A549 (cell line): ENCODE data around the gene RIMS4. TPM values are rescaled to one million over a fixed set of nuclear protein-coding genes. Genes with fewer than 3 reads are reported as not detected.

Experiments
- ATAC-seq, 2 experiments: fragments of 200-7000 bp in 1 of 2; fragments of >200 bp in 1 of 2; cut with Nextera tagmentation in 1 of 2; cut with Tn5 transposase in 1 of 2; 3 replicates each; pipeline versions ENCODE4 v1.8.0 to v1.9.1; 2018 to 2020; ENCODE audit warnings: mild to moderate bottlenecking in 1 of 2, moderate library complexity in 1 of 2
- CTCF ChIA-PET: fragments of 300-600 bp; sonication (Branson Sonifier 250); formaldehyde crosslinking; extraction: SDS; loops from one replicate; lab custom pipeline; 2021; ENCODE audit warnings: antibody characterized with exemption, inconsistent platforms; lab: Yijun Ruan, JAX
- POLR2A ChIA-PET: fragments of 350-600 bp; formaldehyde crosslinking; extraction: SDS; loops from one replicate; lab custom pipeline; 2021; ENCODE audit warnings: antibody characterized with exemption, inconsistent platforms; lab: Yijun Ruan, JAX
- DNase-seq, 2 experiments: peaks; one replicate each; pipeline versions ENCODE4 v3.0.0 to v3.0.0-alpha.2; 2011 to 2016; ENCODE audit warnings: low read depth in 1 of 2, low spot score in 1 of 2
- FAIRE-seq: peaks from 2 replicates; lab custom pipeline; 2011; peaks lifted over from hg19 to GRCh38; lab: Jason Lieb, UNC
- H3K27ac ChIP-seq, 2 experiments: fragments of >200 bp; sonication (Bioruptor Twin); formaldehyde crosslinking; 3 replicates each; pipeline ENCODE4 v1.5.1; 2016 to 2017
- H3K4me1 ChIP-seq: fragments of >200 bp; sonication (Bioruptor Twin); formaldehyde crosslinking; 3 replicates; pipeline ENCODE4 v1.6.1; 2016
- H3K4me2 ChIP-seq: fragments of >200 bp; sonication (Bioruptor Twin); formaldehyde crosslinking; 3 replicates; pipeline ENCODE4 v1.6.1; 2016
- H3K4me3 ChIP-seq: fragments of >200 bp; sonication (Bioruptor Twin); formaldehyde crosslinking; 3 replicates; pipeline ENCODE4 v1.5.1; 2016
- H3K9me3 ChIP-seq: fragments of >200 bp; sonication (Bioruptor Twin); formaldehyde crosslinking; 3 replicates; pipeline ENCODE4 v1.6.1; 2016
- BHLHE40 ChIP-seq: IDR thresholded peaks from 2 replicates; pipeline ENCODE4 v1.6.1; 2012; ENCODE audit warnings: low read depth, low read length, inconsistent platforms
- CBX2 ChIP-seq: fragments of 200-600 bp; sonication (generic); IDR thresholded peaks from 2 replicates; pipeline ENCODE4 v1.6.1; 2016; ENCODE audit warnings: low read depth, mild to moderate bottlenecking, borderline replicate concordance
- CBX8 ChIP-seq: fragments of 200-600 bp; sonication (generic); IDR thresholded peaks from 2 replicates; pipeline ENCODE4 v1.6.1; 2016
- CEBPB ChIP-seq, 2 experiments: fragments of >200 bp in 1 of 2; sonication (Bioruptor Twin) in 1 of 2; formaldehyde crosslinking in 1 of 2; IDR thresholded peaks; 2 replicates each; pipeline ENCODE4 v1.6.1; 2012 to 2016
- FOSL2 ChIP-seq, 2 experiments: fragments of 450-650 bp in 1 of 2; fragments of >200 bp in 1 of 2; sonication (Bioruptor Twin) in 1 of 2; formaldehyde crosslinking; IDR thresholded peaks; 2 replicates each; pipeline versions ENCODE4 v1.5.0 to v1.6.1; 2016 to 2020; ENCODE audit warnings: mild to moderate bottlenecking in 1 of 2, moderate library complexity in 1 of 2
- HOXA7 ChIP-seq: fragments of 250-450 bp; sonication (Bioruptor Pico); IDR thresholded peaks from 2 replicates; pipeline ENCODE4 v1.5.0; 2020; ENCODE audit warnings: mild to moderate bottlenecking, moderate library complexity
- JUN ChIP-seq, 2 experiments: fragments of >200 bp; sonication (Bioruptor Twin); formaldehyde crosslinking; IDR thresholded peaks; 2 replicates in 1 of 2; 3 replicates in 1 of 2; pipeline ENCODE4 v1.6.1; 2016 to 2017
- JUNB ChIP-seq: fragments of >200 bp; sonication (Bioruptor Twin); formaldehyde crosslinking; IDR thresholded peaks from 2 replicates; pipeline ENCODE4 v1.6.1; 2016
- MAFK ChIP-seq: fragments of 450-650 bp; IDR thresholded peaks from 2 replicates; pipeline ENCODE4 v1.6.1; 2014; ENCODE audit not compliant: partially characterized antibody
- NPAS2 ChIP-seq: fragments of 250-450 bp; sonication (Bioruptor Pico); IDR thresholded peaks from 2 replicates; pipeline ENCODE4 v1.8.0; 2022; ENCODE audit warnings: mild to moderate bottlenecking, moderate library complexity, borderline replicate concordance
- RAD21 ChIP-seq, 2 experiments: fragments of >200 bp in 1 of 2; sonication (Bioruptor Twin) in 1 of 2; formaldehyde crosslinking in 1 of 2; IDR thresholded peaks in 1 of 2; conservative IDR thresholded peaks in 1 of 2; 2 replicates in 1 of 2; 3 replicates in 1 of 2; pipeline ENCODE4 v1.6.1; 2012 to 2018; ENCODE audit warnings: inconsistent platforms in 1 of 2
- RFX5 ChIP-seq: fragments of 450-650 bp; IDR thresholded peaks from 2 replicates; pipeline ENCODE4 v1.7.1; 2014; ENCODE audit warnings: antibody characterized with exemption, mild to moderate bottlenecking, moderate library complexity
- SREBF2 ChIP-seq: fragments of 450-650 bp; IDR thresholded peaks from 2 replicates; pipeline ENCODE4 v1.6.1; 2014; ENCODE audit warnings: mild to moderate bottlenecking, moderate library complexity
- TFCP2L1 ChIP-seq: fragments of 250-450 bp; sonication (Bioruptor Pico); IDR thresholded peaks from 2 replicates; pipeline ENCODE4 v1.5.0; 2021; ENCODE audit warnings: mild to moderate bottlenecking
- TP53 ChIP-seq: fragments of 250-450 bp; sonication (Bioruptor Pico); IDR thresholded peaks from 2 replicates; pipeline ENCODE4 v1.5.0; 2021; ENCODE audit warnings: mild to moderate bottlenecking, moderate library complexity
- ZC3H11A ChIP-seq: fragments of 450-650 bp; IDR thresholded peaks from 2 replicates; pipeline ENCODE4 v1.6.1; 2014; ENCODE audit warnings: antibody characterized with exemption, mild to moderate bottlenecking
- ZFP36 ChIP-seq: fragments of 450-650 bp; IDR thresholded peaks from 2 replicates; pipeline ENCODE4 v1.6.1; 2014; ENCODE audit warnings: borderline replicate concordance; ENCODE audit not compliant: partially characterized antibody
- WGBS: methylation state at CpG from one replicate; pipeline ENCODE4 v1.1.6; 2017; ENCODE audit errors: missing lambda C conversion rate; 5-methylcytosine and 5-hydroxymethylcytosine counted together
- polyA plus RNA-seq, 4 experiments: library from polyadenylated mRNA; depleted of rRNA in 3 of 4; stranded (reverse); fragments of >200 nt; fragmentation: RNase III in 1 of 4; extraction: RNeasy Plus Mini Kit Qiagen cat#74134 plus additional on column Dnase treatment in 1 of 4; gene quantifications; 2 replicates in 3 of 4; 3 replicates in 1 of 4; pipeline ENCODE4 v1.2.3, GENCODE V29; 2011 to 2017
- TF ChIP-seq, protein P1 (sequence below): fragments of 150-350 bp; IDR thresholded peaks from 2 replicates; pipeline ENCODE4 v1.6.1; 2014; ENCODE audit warnings: low read depth, mild to moderate bottlenecking, low read length
- TF ChIP-seq, protein P2 (sequence below): fragments of 200-600 bp; sonication (generic); IDR thresholded peaks from 2 replicates; pipeline ENCODE4 v1.6.1; 2016; ENCODE audit warnings: antibody characterized with exemption, mild to moderate bottlenecking, moderate library complexity
- TF ChIP-seq, protein P3 (sequence below): fragments of >200 bp; sonication (Bioruptor Twin); formaldehyde crosslinking; IDR thresholded peaks from 3 replicates; pipeline ENCODE4 v1.6.1; 2016
- TF ChIP-seq, protein P4 (sequence below): fragments of >200 bp; sonication (Bioruptor Twin); formaldehyde crosslinking; IDR thresholded peaks from 3 replicates; pipeline ENCODE4 v1.5.1; 2016

RIMS4 gene
- polyA plus RNA-seq, 2 of the 4 experiments (the other 2 are of a cell fraction) = 0.39 to 1.3 TPM

DNA sequence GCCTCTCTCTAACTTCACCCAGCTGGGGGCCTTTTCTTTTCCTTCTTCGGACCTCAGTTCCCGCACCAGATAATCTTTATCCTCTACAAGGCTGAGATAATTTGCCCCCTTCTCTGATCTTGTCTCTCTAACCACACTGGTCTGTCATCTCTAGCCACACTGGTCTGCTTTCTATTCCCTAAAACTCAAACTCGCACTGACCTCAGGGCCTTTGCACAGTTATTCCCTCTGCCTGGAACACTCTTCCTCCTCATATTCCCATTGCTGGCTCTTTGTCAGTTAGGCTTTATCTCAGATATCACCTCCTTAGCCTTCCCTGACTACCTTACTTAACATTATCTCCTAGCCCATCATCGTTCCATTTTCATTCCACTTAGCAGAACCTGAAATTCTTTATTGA lies 7.6 kb downstream of the RIMS4 start:
- FAIRE-seq (no peak), DNase-seq (no peak), ATAC-seq (no peak)
- Histone ChIP-seq H3K9me3 (no peaks in the 10 kb centered on the region), H3K4me2 (no peak overlapping the region), H3K27ac (no peak overlapping the region), H3K4me3 (no peak overlapping the region), H3K4me1 (no peaks in the 10 kb centered on the region)
- CTCF ChIA-PET = interaction anchor here (0.7 to 1.3 kb wide), 5 partner anchors 13 to 64 kb away, joined by 3 to 4 read pairs (median 3); no protein-coding TSS in a partner anchor
- TF ChIP-seq CBX8 = no peak
- TF ChIP-seq MAFK = no peak
- TF ChIP-seq ZC3H11A = no peak
- TF ChIP-seq, protein P1, sequence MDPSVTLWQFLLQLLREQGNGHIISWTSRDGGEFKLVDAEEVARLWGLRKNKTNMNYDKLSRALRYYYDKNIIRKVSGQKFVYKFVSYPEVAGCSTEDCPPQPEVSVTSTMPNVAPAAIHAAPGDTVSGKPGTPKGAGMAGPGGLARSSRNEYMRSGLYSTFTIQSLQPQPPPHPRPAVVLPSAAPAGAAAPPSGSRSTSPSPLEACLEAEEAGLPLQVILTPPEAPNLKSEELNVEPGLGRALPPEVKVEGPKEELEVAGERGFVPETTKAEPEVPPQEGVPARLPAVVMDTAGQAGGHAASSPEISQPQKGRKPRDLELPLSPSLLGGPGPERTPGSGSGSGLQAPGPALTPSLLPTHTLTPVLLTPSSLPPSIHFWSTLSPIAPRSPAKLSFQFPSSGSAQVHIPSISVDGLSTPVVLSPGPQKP = no peak
- no peak for TF ChIP-seq BHLHE40
- no peak for TF ChIP-seq NPAS2
- TF ChIP-seq, protein P2, sequence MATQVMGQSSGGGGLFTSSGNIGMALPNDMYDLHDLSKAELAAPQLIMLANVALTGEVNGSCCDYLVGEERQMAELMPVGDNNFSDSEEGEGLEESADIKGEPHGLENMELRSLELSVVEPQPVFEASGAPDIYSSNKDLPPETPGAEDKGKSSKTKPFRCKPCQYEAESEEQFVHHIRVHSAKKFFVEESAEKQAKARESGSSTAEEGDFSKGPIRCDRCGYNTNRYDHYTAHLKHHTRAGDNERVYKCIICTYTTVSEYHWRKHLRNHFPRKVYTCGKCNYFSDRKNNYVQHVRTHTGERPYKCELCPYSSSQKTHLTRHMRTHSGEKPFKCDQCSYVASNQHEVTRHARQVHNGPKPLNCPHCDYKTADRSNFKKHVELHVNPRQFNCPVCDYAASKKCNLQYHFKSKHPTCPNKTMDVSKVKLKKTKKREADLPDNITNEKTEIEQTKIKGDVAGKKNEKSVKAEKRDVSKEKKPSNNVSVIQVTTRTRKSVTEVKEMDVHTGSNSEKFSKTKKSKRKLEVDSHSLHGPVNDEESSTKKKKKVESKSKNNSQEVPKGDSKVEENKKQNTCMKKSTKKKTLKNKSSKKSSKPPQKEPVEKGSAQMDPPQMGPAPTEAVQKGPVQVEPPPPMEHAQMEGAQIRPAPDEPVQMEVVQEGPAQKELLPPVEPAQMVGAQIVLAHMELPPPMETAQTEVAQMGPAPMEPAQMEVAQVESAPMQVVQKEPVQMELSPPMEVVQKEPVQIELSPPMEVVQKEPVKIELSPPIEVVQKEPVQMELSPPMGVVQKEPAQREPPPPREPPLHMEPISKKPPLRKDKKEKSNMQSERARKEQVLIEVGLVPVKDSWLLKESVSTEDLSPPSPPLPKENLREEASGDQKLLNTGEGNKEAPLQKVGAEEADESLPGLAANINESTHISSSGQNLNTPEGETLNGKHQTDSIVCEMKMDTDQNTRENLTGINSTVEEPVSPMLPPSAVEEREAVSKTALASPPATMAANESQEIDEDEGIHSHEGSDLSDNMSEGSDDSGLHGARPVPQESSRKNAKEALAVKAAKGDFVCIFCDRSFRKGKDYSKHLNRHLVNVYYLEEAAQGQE = no peak
- no peak for TF ChIP-seq RFX5
- no peak for TF ChIP-seq FOSL2 (IDR thresholded peaks at IDR 0.05)
- TF ChIP-seq FOSL2 (CRISPR knock-in tag; IDR thresholded peaks at IDR 0.05) = no peak
- no peak for TF ChIP-seq HOXA7 (CRISPR knock-in tag)
- TF ChIP-seq, protein P3, sequence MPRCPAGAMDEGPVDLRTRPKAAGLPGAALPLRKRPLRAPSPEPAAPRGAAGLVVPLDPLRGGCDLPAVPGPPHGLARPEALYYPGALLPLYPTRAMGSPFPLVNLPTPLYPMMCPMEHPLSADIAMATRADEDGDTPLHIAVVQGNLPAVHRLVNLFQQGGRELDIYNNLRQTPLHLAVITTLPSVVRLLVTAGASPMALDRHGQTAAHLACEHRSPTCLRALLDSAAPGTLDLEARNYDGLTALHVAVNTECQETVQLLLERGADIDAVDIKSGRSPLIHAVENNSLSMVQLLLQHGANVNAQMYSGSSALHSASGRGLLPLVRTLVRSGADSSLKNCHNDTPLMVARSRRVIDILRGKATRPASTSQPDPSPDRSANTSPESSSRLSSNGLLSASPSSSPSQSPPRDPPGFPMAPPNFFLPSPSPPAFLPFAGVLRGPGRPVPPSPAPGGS = no peak
- WGBS = 83% methylated on average over 4 of the region's 4 CpGs
- POLR2A ChIA-PET = no interaction called here

DNA sequence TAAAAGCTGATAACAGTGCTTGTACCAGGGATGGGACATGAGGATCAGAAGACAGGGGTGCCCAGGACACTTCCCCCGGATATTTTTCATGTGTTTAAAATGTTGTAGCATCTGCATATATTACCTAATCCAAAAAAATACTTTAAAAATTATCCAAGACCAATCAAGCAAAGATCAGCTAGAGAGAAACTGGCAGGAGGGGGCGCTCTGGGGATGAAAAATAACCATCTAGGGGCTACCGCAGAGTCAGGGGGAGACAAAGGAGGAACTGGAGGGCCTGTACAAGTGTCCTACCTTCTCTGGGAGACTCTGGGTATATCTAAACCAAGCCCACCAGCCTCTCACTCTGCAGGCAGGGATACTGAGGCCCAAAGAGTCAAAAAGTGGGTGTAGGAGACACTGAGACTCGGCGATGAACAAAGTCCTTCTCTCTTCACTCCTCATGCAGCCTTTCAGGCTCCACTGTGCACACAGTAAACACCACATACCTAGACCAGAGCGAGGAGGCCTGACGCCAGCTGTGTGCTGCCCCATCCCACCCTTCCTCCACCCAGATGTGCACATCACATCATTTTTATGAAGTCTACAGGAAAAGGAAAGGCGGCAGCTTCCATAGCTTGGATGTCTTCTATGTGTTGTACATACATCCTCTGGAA lies 9.8 kb downstream of the RIMS4 start:
- ChIA-PET POLR2A (no interaction called here), CTCF (interaction anchor here (1.1 to 1.7 kb wide), 4 partner anchors 15 to 114 kb away, joined by 3 to 6 read pairs (median 4); no protein-coding TSS in a partner anchor)
- no peak overlapping the region for H3K27ac ChIP-seq
- 62% methylated on average over 8 of the region's 8 CpGs for WGBS
- no peak for FAIRE-seq
- no peak for TF ChIP-seq JUN (IDR thresholded peaks at IDR 0.05)
- no peak for TF ChIP-seq CBX8
- TF ChIP-seq CBX2 = no peak
- no peak for TF ChIP-seq JUNB
- TF ChIP-seq CEBPB (IDR thresholded peaks at IDR 0.05) = no peak
- TF ChIP-seq TFCP2L1 = no peak
- no peak for TF ChIP-seq ZFP36
- TF ChIP-seq RAD21 (conservative IDR thresholded peaks at IDR 0.05 in 1 of 2, IDR thresholded peaks at IDR 0.05 in 1 of 2) = peak; percentile 13 to 40; a peak in 1 of 5 replicates
- TF ChIP-seq, protein P4, sequence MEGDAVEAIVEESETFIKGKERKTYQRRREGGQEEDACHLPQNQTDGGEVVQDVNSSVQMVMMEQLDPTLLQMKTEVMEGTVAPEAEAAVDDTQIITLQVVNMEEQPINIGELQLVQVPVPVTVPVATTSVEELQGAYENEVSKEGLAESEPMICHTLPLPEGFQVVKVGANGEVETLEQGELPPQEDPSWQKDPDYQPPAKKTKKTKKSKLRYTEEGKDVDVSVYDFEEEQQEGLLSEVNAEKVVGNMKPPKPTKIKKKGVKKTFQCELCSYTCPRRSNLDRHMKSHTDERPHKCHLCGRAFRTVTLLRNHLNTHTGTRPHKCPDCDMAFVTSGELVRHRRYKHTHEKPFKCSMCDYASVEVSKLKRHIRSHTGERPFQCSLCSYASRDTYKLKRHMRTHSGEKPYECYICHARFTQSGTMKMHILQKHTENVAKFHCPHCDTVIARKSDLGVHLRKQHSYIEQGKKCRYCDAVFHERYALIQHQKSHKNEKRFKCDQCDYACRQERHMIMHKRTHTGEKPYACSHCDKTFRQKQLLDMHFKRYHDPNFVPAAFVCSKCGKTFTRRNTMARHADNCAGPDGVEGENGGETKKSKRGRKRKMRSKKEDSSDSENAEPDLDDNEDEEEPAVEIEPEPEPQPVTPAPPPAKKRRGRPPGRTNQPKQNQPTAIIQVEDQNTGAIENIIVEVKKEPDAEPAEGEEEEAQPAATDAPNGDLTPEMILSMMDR = peak; percentile 36
- TF ChIP-seq SREBF2 = no peak
- TF ChIP-seq TP53 (CRISPR knock-in tag) = no peak
- H3K4me3 ChIP-seq = no peak overlapping the region
- no peak overlapping the region for H3K4me2 ChIP-seq
- no peaks in the 10 kb centered on the region for H3K4me1 ChIP-seq
- peak in 1 of 2 experiments; percentile 50; a peak in 2 of 6 replicates for ATAC-seq
- no peaks in the 10 kb centered on the region for H3K9me3 ChIP-seq
- DNase-seq = no peak
